ENCODE measurements around the gene NRROS.

The NRROS gene

GRCh38 chr3:196697270-196697669, 57.8 kb downstream of the NRROS start:
- WGBS, 2 experiments: 81 to 90% methylated on average over 5 of the region's 5 CpGs
- H3K9me3 ChIP-seq (ENCODE audit: control insufficient read depth, low read length): no peaks in the 10 kb centered on the region

GRCh38 chr3:196699749-196700148, 60.3 kb downstream of the NRROS start:
- no peak overlapping the region for H3K27ac ChIP-seq (ENCODE audit: insufficient read depth, low read depth, low read length, poor library complexity, severe bottlenecking)
- 90 to 93% methylated on average over 7 of the region's 7 CpGs for WGBS, 2 experiments
- no peak overlapping the region for H3K4me3 ChIP-seq (ENCODE audit: insufficient read depth, low read depth, low read length)
- no peaks in the 10 kb centered on the region for H3K4me1 ChIP-seq (ENCODE audit: control insufficient read depth, insufficient read depth, low read length)
- no peaks in the 10 kb centered on the region for H3K36me3 ChIP-seq (ENCODE audit: control insufficient read depth, insufficient read depth, low read length)
- H3K9me3 ChIP-seq (ENCODE audit: control insufficient read depth, low read length): no peaks in the 10 kb centered on the region
- no peaks in the 10 kb centered on the region for H3K27me3 ChIP-seq (ENCODE audit: control insufficient read depth, insufficient read depth, low read length, poor library complexity, severe bottlenecking)

More at GRCh38 chr3:196697270-196697669, 57.8 kb downstream of the NRROS start:
- no peak overlapping the region for H3K4me3 ChIP-seq (ENCODE audit: insufficient read depth, low read depth, low read length)
- H3K27me3 ChIP-seq (ENCODE audit: control insufficient read depth, insufficient read depth, low read length, poor library complexity, severe bottlenecking): no peaks in the 10 kb centered on the region
- H3K27ac ChIP-seq (ENCODE audit: insufficient read depth, low read depth, low read length, poor library complexity, severe bottlenecking): no peak overlapping the region
- H3K36me3 ChIP-seq (ENCODE audit: control insufficient read depth, insufficient read depth, low read length): no peaks in the 10 kb centered on the region
- no peaks in the 10 kb centered on the region for H3K4me1 ChIP-seq (ENCODE audit: control insufficient read depth, insufficient read depth, low read length)

- H3K27me3 ChIP-seq (ENCODE audit: control insufficient read depth, insufficient read depth, low read length, poor library complexity, severe bottlenecking): no peaks in the 10 kb centered on the region
- WGBS, 2 experiments: 84 to 90% methylated on average over 4 of the region's 4 CpGs
- H3K4me3 ChIP-seq (ENCODE audit: insufficient read depth, low read depth, low read length): no peak overlapping the region
- no peaks in the 10 kb centered on the region for H3K36me3 ChIP-seq (ENCODE audit: control insufficient read depth, insufficient read depth, low read length)
- H3K9me3 ChIP-seq (ENCODE audit: control insufficient read depth, low read length): no peaks in the 10 kb centered on the region
- H3K4me1 ChIP-seq (ENCODE audit: control insufficient read depth, insufficient read depth, low read length): no peaks in the 10 kb centered on the region
- H3K27ac ChIP-seq (ENCODE audit: insufficient read depth, low read depth, low read length, poor library complexity, severe bottlenecking): no peak overlapping the region
Observed at GRCh38 chr3:196700801-196701200, 61.3 kb downstream of the NRROS start.

- H3K36me3 ChIP-seq (ENCODE audit: control insufficient read depth, insufficient read depth, low read length): no peaks in the 10 kb centered on the region
- H3K9me3 ChIP-seq (ENCODE audit: control insufficient read depth, low read length): no peaks in the 10 kb centered on the region
- H3K27me3 ChIP-seq (ENCODE audit: control insufficient read depth, insufficient read depth, low read length, poor library complexity, severe bottlenecking): peaks cover 7% of the 10 kb centered on the region
- H3K4me3 ChIP-seq (ENCODE audit: insufficient read depth, low read depth, low read length): no peak overlapping the region
- no peak overlapping the region for H3K27ac ChIP-seq (ENCODE audit: insufficient read depth, low read depth, low read length, poor library complexity, severe bottlenecking)
- no peaks in the 10 kb centered on the region for H3K4me1 ChIP-seq (ENCODE audit: control insufficient read depth, insufficient read depth, low read length)
- WGBS, 2 experiments: 97% methylated on average over 5 of the region's 5 CpGs
Observed at GRCh38 chr3:196706327-196706726, 66.8 kb downstream of the NRROS start.

GRCh38 chr3:196706731-196707130, 67.2 kb downstream of the NRROS start:
- no peak overlapping the region for H3K4me3 ChIP-seq (ENCODE audit: insufficient read depth, low read depth, low read length)
- H3K9me3 ChIP-seq (ENCODE audit: control insufficient read depth, low read length): no peaks in the 10 kb centered on the region
- no peak overlapping the region for H3K27ac ChIP-seq (ENCODE audit: insufficient read depth, low read depth, low read length, poor library complexity, severe bottlenecking)
- no peaks in the 10 kb centered on the region for H3K4me1 ChIP-seq (ENCODE audit: control insufficient read depth, insufficient read depth, low read length)
- H3K36me3 ChIP-seq (ENCODE audit: control insufficient read depth, insufficient read depth, low read length): no peaks in the 10 kb centered on the region
- H3K27me3 ChIP-seq (ENCODE audit: control insufficient read depth, insufficient read depth, low read length, poor library complexity, severe bottlenecking): peaks cover 11% of the 10 kb centered on the region
- 91 to 98% methylated on average over 4 of the region's 4 CpGs for WGBS, 2 experiments

GRCh38 chr3:196707566-196707965, 68.1 kb downstream of the NRROS start:
- no peaks in the 10 kb centered on the region for H3K9me3 ChIP-seq (ENCODE audit: control insufficient read depth, low read length)
- H3K27ac ChIP-seq (ENCODE audit: insufficient read depth, low read depth, low read length, poor library complexity, severe bottlenecking): no peak overlapping the region
- H3K36me3 ChIP-seq (ENCODE audit: control insufficient read depth, insufficient read depth, low read length): no peaks in the 10 kb centered on the region
- H3K27me3 ChIP-seq (ENCODE audit: control insufficient read depth, insufficient read depth, low read length, poor library complexity, severe bottlenecking): peaks cover 12% of the 10 kb centered on the region
- no peaks in the 10 kb centered on the region for H3K4me1 ChIP-seq (ENCODE audit: control insufficient read depth, insufficient read depth, low read length)
- WGBS, 2 experiments: 90 to 94% methylated on average over 6 of the region's 8 CpGs
- no peak overlapping the region for H3K4me3 ChIP-seq (ENCODE audit: insufficient read depth, low read depth, low read length)

GRCh38 chr3:196708467-196708866, 69.0 kb downstream of the NRROS start:
- no peak overlapping the region for H3K27ac ChIP-seq (ENCODE audit: insufficient read depth, low read depth, low read length, poor library complexity, severe bottlenecking)
- 87 to 94% methylated on average over 7 of the region's 7 CpGs for WGBS, 2 experiments
- H3K36me3 ChIP-seq (ENCODE audit: control insufficient read depth, insufficient read depth, low read length): no peaks in the 10 kb centered on the region
- H3K9me3 ChIP-seq (ENCODE audit: control insufficient read depth, low read length): no peaks in the 10 kb centered on the region
- H3K4me3 ChIP-seq (ENCODE audit: insufficient read depth, low read depth, low read length): no peak overlapping the region
- no peaks in the 10 kb centered on the region for H3K4me1 ChIP-seq (ENCODE audit: control insufficient read depth, insufficient read depth, low read length)
- peaks cover 12% of the 10 kb centered on the region for H3K27me3 ChIP-seq (ENCODE audit: control insufficient read depth, insufficient read depth, low read length, poor library complexity, severe bottlenecking)
